ENCODE data around the gene SDK2.

GRCh38 chr17:73368085-73368631 lies 276.1 kb downstream of the SDK2 start:
- no peak for TF ChIP-seq CTCF (IDR thresholded peaks at IDR 0.05; ENCODE audit: low read length)
- no peak for TF ChIP-seq EZH2 (optimal IDR thresholded peaks at IDR 0.05; ENCODE audit: low read depth, low read length)

Measured in MM.1S (cell line).